Measurements from ENCODE around the gene ZBTB2. TPM values are rescaled to one million over a fixed set of nuclear protein-coding genes. Genes with fewer than 3 reads are reported as not detected.
A peak's percentile ranks its signal among the peaks of the same experiment; 100 is the strongest.

Gene ZBTB2
- total RNA-seq, 2 experiments from 2014 or later, result 16.4 to 17.0 TPM

DNA sequence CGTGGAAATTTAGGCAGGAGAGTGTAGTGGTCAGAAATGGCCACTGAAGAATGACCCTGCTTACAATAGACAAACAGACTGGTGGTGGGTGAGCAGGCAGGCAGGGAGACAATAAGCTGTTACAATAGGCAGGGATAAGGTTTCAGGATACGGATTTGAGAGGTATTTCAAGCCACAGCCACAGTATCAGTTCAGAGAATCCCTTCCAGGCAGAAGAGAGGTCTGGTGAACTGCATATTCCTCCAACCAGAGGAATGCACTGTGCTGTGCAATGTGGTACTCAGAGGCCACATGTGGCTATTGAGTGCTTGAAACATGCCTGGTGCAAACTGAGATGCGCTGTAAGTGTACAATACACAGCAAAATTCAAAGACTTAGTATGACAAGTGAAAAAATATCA lies 40.0 kb upstream of the ZBTB2 start:
- CTCF ChIA-PET (ENCODE audit: unreplicated experiment), result no interaction called here
- Histone ChIP-seq H3K79me2 (ENCODE audit: insufficient read depth, low read depth, low read length) (peaks cover 1% of the 10 kb centered on the region; the same call in 1 of the 2 replicates), H3K4me3 (ENCODE audit: low read depth, low read length, poor library complexity, severe bottlenecking) (no peak overlapping the region), H4K20me1 (ENCODE audit: insufficient read depth, low read length) (no peaks in the 10 kb centered on the region), H3K36me3 (ENCODE audit: insufficient read depth, low read length) (peaks cover 73% of the 10 kb centered on the region), H2AFZ (ENCODE audit: low read length) (no peak overlapping the region), H3K27ac (ENCODE audit: low read depth, low read length, poor library complexity, severe bottlenecking) (no peak overlapping the region), H3K9me3 (ENCODE audit: low read length) (no peaks in the 10 kb centered on the region), H3K4me2 (ENCODE audit: low read length) (no peak overlapping the region), H3K9me2 (ENCODE audit: insufficient read depth, low read length) (no peaks in the 10 kb centered on the region), H3K4me1 (ENCODE audit: insufficient read depth, low read length, poor library complexity, severe bottlenecking) (peaks cover 6% of the 10 kb centered on the region)
- BruUV-seq (replicated peaks), result no TSS peak
- no peak for TF ChIP-seq EZH2phosphoT487 (IDR thresholded peaks at IDR 0.05; ENCODE audit: borderline replicate concordance, low read depth, low read length)
- TF ChIP-seq, protein P1, sequence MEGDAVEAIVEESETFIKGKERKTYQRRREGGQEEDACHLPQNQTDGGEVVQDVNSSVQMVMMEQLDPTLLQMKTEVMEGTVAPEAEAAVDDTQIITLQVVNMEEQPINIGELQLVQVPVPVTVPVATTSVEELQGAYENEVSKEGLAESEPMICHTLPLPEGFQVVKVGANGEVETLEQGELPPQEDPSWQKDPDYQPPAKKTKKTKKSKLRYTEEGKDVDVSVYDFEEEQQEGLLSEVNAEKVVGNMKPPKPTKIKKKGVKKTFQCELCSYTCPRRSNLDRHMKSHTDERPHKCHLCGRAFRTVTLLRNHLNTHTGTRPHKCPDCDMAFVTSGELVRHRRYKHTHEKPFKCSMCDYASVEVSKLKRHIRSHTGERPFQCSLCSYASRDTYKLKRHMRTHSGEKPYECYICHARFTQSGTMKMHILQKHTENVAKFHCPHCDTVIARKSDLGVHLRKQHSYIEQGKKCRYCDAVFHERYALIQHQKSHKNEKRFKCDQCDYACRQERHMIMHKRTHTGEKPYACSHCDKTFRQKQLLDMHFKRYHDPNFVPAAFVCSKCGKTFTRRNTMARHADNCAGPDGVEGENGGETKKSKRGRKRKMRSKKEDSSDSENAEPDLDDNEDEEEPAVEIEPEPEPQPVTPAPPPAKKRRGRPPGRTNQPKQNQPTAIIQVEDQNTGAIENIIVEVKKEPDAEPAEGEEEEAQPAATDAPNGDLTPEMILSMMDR (conservative IDR thresholded peaks at IDR 0.05; ENCODE audit: low read length), result no peak
- intact Hi-C loops (cut with micrococcal nuclease; ENCODE audit: unreplicated experiment), result no loop called here
- no peak for DNase-seq (ENCODE audit: low spot score)
- POLR2A ChIA-PET, result no interaction called here

GRCh38 chr6:151430886-151431285 lies 39.5 kb upstream of the ZBTB2 start:
- intact Hi-C loops (cut with micrococcal nuclease; ENCODE audit: unreplicated experiment), result no loop called here
- POLR2A ChIA-PET, result interaction anchor here (1.1 kb wide), 1 partner anchor 10 kb away, joined by 6 read pairs; no protein-coding TSS in a partner anchor

GRCh38 chr6:151428093-151428735 lies 36.9 kb upstream of the ZBTB2 start:
- no peaks in the 10 kb centered on the region for H3K9me3 ChIP-seq (ENCODE audit: low read length)
- POLR2A ChIA-PET, result interaction anchor here (1.1 kb wide), 1 partner anchor 110 kb away, joined by 3 read pairs; no protein-coding TSS in a partner anchor

More at GRCh38 chr6:151430886-151431285, 39.5 kb upstream of the ZBTB2 start:
- no peak for DNase-seq (ENCODE audit: low spot score)
- TF ChIP-seq EZH2phosphoT487 (IDR thresholded peaks at IDR 0.05; ENCODE audit: borderline replicate concordance, low read depth, low read length), result no peak
- TF ChIP-seq, protein P1 (conservative IDR thresholded peaks at IDR 0.05; ENCODE audit: low read length), result peak; percentile 30
- Histone ChIP-seq H3K4me1 (ENCODE audit: insufficient read depth, low read length, poor library complexity, severe bottlenecking) (peaks cover 6% of the 10 kb centered on the region), H2AFZ (ENCODE audit: low read length) (no peak overlapping the region), H4K20me1 (ENCODE audit: insufficient read depth, low read length) (no peaks in the 10 kb centered on the region), H3K79me2 (ENCODE audit: insufficient read depth, low read depth, low read length) (no peaks in the 10 kb centered on the region), H3K4me2 (ENCODE audit: low read length) (no peak overlapping the region), H3K9me3 (ENCODE audit: low read length) (no peaks in the 10 kb centered on the region), H3K36me3 (ENCODE audit: insufficient read depth, low read length) (peaks cover 73% of the 10 kb centered on the region), H3K9me2 (ENCODE audit: insufficient read depth, low read length) (no peaks in the 10 kb centered on the region), H3K4me3 (ENCODE audit: low read depth, low read length, poor library complexity, severe bottlenecking) (no peak overlapping the region), H3K27ac (ENCODE audit: low read depth, low read length, poor library complexity, severe bottlenecking) (no peak overlapping the region)
- no TSS peak for BruUV-seq (replicated peaks)
- CTCF ChIA-PET (ENCODE audit: unreplicated experiment), result no interaction called here

More at GRCh38 chr6:151428093-151428735, 36.9 kb upstream of the ZBTB2 start:
- intact Hi-C loops (cut with micrococcal nuclease; ENCODE audit: unreplicated experiment), result no loop called here
- TF ChIP-seq, protein P1 (conservative IDR thresholded peaks at IDR 0.05; ENCODE audit: low read length), result no peak
- TF ChIP-seq EZH2phosphoT487 (IDR thresholded peaks at IDR 0.05; ENCODE audit: borderline replicate concordance, low read depth, low read length), result no peak
- Histone ChIP-seq H3K4me3 (ENCODE audit: low read depth, low read length, poor library complexity, severe bottlenecking) (no peak overlapping the region), H2AFZ (ENCODE audit: low read length) (no peak overlapping the region), H3K36me3 (ENCODE audit: insufficient read depth, low read length) (peaks cover 87% of the 10 kb centered on the region), H4K20me1 (ENCODE audit: insufficient read depth, low read length) (no peaks in the 10 kb centered on the region), H3K4me1 (ENCODE audit: insufficient read depth, low read length, poor library complexity, severe bottlenecking) (no peaks in the 10 kb centered on the region), H3K9me2 (ENCODE audit: insufficient read depth, low read length) (no peaks in the 10 kb centered on the region), H3K4me2 (ENCODE audit: low read length) (no peak overlapping the region), H3K79me2 (ENCODE audit: insufficient read depth, low read depth, low read length) (no peaks in the 10 kb centered on the region), H3K27ac (ENCODE audit: low read depth, low read length, poor library complexity, severe bottlenecking) (no peak overlapping the region)
- BruUV-seq (replicated peaks), result no TSS peak
- DNase-seq (ENCODE audit: low spot score), result no peak
- CTCF ChIA-PET (ENCODE audit: unreplicated experiment), result no interaction called here
